Activated T-cell treated with anti-CD3 and anti-CD28 coated beads, Interleukin-2, amount 50 U/mL, for 1 hour (primary cell): ENCODE results near the gene AMER2.

Experiments used
- DNase-seq: peaks from one replicate; pipeline ENCODE4 v3.0.0-alpha.2; 2020

AMER2 gene

GRCh38 chr13:25171517-25172302 is at the start of gene AMER2:
TSS of gene AMER2 (minus strand) at chr13:25172288. CDS start at chr13:25171619, 669 bp downstream.
- DNase-seq: no peak

- no peak for DNase-seq
Measured at GRCh38 chr13:25218019-25218418, 45.9 kb upstream of the AMER2 start.

GRCh38 chr13:25217023-25217885 is 45.2 kb upstream of the AMER2 start:
- DNase-seq: no peak

GRCh38 chr13:25215253-25215575 is 43.1 kb upstream of the AMER2 start:
- no peak for DNase-seq

- no peak for DNase-seq
Measured at GRCh38 chr13:25214491-25215252, 42.6 kb upstream of the AMER2 start.

- DNase-seq: no peak
Measured at GRCh38 chr13:25213715-25214114, 41.6 kb upstream of the AMER2 start.

GRCh38 chr13:25210842-25211569 is 38.9 kb upstream of the AMER2 start:
- no peak for DNase-seq

- no peak for DNase-seq
Measured at GRCh38 chr13:25207291-25207810, 35.3 kb upstream of the AMER2 start.

- no peak for DNase-seq
Measured at GRCh38 chr13:25204863-25205262, 32.8 kb upstream of the AMER2 start.

- DNase-seq: no peak
Measured at GRCh38 chr13:25203127-25203740, 31.1 kb upstream of the AMER2 start.

GRCh38 chr13:25200783-25201182 is 28.7 kb upstream of the AMER2 start:
- no peak for DNase-seq

GRCh38 chr13:25198647-25199046 is 26.6 kb upstream of the AMER2 start:
- no peak for DNase-seq

- DNase-seq: no peak
Measured at GRCh38 chr13:25196971-25197370, 24.9 kb upstream of the AMER2 start.

GRCh38 chr13:25192936-25193335 is 20.8 kb upstream of the AMER2 start:
- DNase-seq: no peak

GRCh38 chr13:25192489-25192888 is 20.4 kb upstream of the AMER2 start:
- no peak for DNase-seq

GRCh38 chr13:25192052-25192451 is 20.0 kb upstream of the AMER2 start:
- DNase-seq: no peak

- DNase-seq: no peak
Measured at GRCh38 chr13:25190771-25191170, 18.7 kb upstream of the AMER2 start.

- DNase-seq: no peak
Measured at GRCh38 chr13:25190256-25190655, 18.2 kb upstream of the AMER2 start.

GRCh38 chr13:25187596-25187995 is 15.5 kb upstream of the AMER2 start:
- DNase-seq: no peak

- no peak for DNase-seq
Measured at GRCh38 chr13:25186187-25186586, 14.1 kb upstream of the AMER2 start.

- DNase-seq: no peak
Measured at GRCh38 chr13:25181597-25181996, 9.5 kb upstream of the AMER2 start.
